Panc1 (cell line): ENCODE results near the gene PDE3A.

Source experiments
- POLR2AphosphoS5 ChIP-seq: IDR thresholded peaks from 2 replicates; pipeline ENCODE4 v1.6.1; 2012; ENCODE audit warnings: mild to moderate bottlenecking, low read depth, low read length, moderate library complexity
- TCF7L2 ChIP-seq: IDR thresholded peaks from 2 replicates; pipeline ENCODE4 v1.6.1; 2011; ENCODE audit warnings: mild to moderate bottlenecking, low read depth, low read length, inconsistent platforms
- TF ChIP-seq, protein P1 (sequence below): fragments of 450-650 bp; IDR thresholded peaks from 2 replicates; pipeline ENCODE4 v1.5.1; 2017; ENCODE audit warnings: mild to moderate bottlenecking

DNA sequence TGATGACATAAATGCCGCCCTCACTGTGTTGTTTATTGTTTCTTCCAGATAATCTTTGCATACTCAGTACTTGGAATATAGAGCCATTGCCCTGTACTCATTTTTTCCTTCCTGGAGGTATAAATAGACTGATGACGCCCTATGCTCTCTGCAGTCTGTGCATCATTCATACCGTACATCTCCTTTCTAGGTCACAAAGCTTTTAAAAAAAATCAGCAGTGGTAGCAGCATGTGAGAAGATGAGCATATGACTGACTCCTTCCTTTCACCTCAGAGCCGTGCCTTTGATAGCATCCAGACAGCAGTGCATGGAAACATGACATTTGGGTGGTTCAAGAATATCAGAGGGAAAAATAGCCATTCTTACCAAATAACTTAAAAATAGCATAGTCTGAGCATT, 77.3 kb downstream of the PDE3A start:
- TF ChIP-seq, protein P1, sequence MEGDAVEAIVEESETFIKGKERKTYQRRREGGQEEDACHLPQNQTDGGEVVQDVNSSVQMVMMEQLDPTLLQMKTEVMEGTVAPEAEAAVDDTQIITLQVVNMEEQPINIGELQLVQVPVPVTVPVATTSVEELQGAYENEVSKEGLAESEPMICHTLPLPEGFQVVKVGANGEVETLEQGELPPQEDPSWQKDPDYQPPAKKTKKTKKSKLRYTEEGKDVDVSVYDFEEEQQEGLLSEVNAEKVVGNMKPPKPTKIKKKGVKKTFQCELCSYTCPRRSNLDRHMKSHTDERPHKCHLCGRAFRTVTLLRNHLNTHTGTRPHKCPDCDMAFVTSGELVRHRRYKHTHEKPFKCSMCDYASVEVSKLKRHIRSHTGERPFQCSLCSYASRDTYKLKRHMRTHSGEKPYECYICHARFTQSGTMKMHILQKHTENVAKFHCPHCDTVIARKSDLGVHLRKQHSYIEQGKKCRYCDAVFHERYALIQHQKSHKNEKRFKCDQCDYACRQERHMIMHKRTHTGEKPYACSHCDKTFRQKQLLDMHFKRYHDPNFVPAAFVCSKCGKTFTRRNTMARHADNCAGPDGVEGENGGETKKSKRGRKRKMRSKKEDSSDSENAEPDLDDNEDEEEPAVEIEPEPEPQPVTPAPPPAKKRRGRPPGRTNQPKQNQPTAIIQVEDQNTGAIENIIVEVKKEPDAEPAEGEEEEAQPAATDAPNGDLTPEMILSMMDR, result no peak
- no peak for TF ChIP-seq TCF7L2
- TF ChIP-seq POLR2AphosphoS5, result no peak
